Measurements from ENCODE around the gene STIM1. TPM values are rescaled to one million over a fixed set of nuclear protein-coding genes. Genes with fewer than 3 reads are reported as not detected.

Gene STIM1
- total RNA-seq, 1 experiment from 2014 or later: 93.6 TPM

DNA sequence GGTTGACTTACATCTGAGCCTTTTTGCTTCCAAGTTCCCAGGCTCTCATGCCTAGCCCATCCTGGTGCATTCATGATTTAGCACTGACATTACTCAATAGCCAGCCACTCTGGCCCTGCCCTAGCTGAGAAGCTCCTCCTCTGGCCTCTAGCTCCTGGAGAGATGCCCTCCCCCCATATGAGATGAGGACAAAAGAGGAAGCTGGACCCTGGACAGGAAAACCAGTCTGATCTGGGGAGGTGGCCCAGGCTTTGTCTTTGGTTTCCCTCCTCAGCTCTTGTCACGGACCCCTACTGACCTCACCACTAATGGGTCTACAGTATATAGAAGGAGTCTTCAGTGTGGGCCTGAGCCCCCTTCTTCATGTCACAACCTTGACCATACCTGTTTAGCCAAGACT, 17.7 kb upstream of the STIM1 start:
- intact Hi-C loops (cut with micrococcal nuclease; ENCODE audit: unreplicated experiment): no loop called here
- BruUV-seq (replicated peaks): no TSS peak
- ATAC-seq (no peak), DNase-seq (ENCODE audit: low read depth, low spot score) (no peak)
- Histone ChIP-seq H3K4me1 (ENCODE audit: control insufficient read depth, insufficient read depth, low read length) (peaks cover 43% of the 10 kb centered on the region), H3K9me3 (ENCODE audit: control insufficient read depth, insufficient read depth, low read depth, low read length) (no peaks in the 10 kb centered on the region), H3K36me3 (ENCODE audit: control insufficient read depth, insufficient read depth, low read length) (0 out of 2 replicates have a peak, but pooled peaks cover 2% of the 10 kb centered on the region), H3K27me3 (ENCODE audit: control insufficient read depth, insufficient read depth, low read length) (no peaks in the 10 kb centered on the region), H3K4me3 (ENCODE audit: low read depth in 2 of 2, low read length in 2 of 2) (no peak overlapping the region), H3K27ac (ENCODE audit: low read length) (no peak overlapping the region)
- ChIA-PET CTCF (interaction anchor here (0.6 kb wide), 1 partner anchor 103 kb away, joined by 3 read pairs; no protein-coding TSS in a partner anchor), POLR2A (no interaction called here)
- in situ Hi-C loops (cut with HindIII; ENCODE audit: low pct_unique_long_range_greater_than_20kb, low sequenced_read_pairs): no loop called here
- TF ChIP-seq POLR2AphosphoS5 (IDR thresholded peaks at IDR 0.05; ENCODE audit: low read depth, low read length) (no peak), TCF7L2 (IDR thresholded peaks at IDR 0.05; ENCODE audit: low read depth, low read length) (no peak), SIN3A (IDR thresholded peaks at IDR 0.05; ENCODE audit: borderline replicate concordance, insufficient read depth, low read depth, low read length) (no peak)
- TF ChIP-seq, protein P1, sequence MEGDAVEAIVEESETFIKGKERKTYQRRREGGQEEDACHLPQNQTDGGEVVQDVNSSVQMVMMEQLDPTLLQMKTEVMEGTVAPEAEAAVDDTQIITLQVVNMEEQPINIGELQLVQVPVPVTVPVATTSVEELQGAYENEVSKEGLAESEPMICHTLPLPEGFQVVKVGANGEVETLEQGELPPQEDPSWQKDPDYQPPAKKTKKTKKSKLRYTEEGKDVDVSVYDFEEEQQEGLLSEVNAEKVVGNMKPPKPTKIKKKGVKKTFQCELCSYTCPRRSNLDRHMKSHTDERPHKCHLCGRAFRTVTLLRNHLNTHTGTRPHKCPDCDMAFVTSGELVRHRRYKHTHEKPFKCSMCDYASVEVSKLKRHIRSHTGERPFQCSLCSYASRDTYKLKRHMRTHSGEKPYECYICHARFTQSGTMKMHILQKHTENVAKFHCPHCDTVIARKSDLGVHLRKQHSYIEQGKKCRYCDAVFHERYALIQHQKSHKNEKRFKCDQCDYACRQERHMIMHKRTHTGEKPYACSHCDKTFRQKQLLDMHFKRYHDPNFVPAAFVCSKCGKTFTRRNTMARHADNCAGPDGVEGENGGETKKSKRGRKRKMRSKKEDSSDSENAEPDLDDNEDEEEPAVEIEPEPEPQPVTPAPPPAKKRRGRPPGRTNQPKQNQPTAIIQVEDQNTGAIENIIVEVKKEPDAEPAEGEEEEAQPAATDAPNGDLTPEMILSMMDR (IDR thresholded peaks at IDR 0.05): no peak
- TF ChIP-seq, protein P2, sequence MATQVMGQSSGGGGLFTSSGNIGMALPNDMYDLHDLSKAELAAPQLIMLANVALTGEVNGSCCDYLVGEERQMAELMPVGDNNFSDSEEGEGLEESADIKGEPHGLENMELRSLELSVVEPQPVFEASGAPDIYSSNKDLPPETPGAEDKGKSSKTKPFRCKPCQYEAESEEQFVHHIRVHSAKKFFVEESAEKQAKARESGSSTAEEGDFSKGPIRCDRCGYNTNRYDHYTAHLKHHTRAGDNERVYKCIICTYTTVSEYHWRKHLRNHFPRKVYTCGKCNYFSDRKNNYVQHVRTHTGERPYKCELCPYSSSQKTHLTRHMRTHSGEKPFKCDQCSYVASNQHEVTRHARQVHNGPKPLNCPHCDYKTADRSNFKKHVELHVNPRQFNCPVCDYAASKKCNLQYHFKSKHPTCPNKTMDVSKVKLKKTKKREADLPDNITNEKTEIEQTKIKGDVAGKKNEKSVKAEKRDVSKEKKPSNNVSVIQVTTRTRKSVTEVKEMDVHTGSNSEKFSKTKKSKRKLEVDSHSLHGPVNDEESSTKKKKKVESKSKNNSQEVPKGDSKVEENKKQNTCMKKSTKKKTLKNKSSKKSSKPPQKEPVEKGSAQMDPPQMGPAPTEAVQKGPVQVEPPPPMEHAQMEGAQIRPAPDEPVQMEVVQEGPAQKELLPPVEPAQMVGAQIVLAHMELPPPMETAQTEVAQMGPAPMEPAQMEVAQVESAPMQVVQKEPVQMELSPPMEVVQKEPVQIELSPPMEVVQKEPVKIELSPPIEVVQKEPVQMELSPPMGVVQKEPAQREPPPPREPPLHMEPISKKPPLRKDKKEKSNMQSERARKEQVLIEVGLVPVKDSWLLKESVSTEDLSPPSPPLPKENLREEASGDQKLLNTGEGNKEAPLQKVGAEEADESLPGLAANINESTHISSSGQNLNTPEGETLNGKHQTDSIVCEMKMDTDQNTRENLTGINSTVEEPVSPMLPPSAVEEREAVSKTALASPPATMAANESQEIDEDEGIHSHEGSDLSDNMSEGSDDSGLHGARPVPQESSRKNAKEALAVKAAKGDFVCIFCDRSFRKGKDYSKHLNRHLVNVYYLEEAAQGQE (IDR thresholded peaks at IDR 0.05; ENCODE audit: insufficient read depth in 1 of 2, low read depth in 2 of 2, low read length in 1 of 2): no peak

DNA sequence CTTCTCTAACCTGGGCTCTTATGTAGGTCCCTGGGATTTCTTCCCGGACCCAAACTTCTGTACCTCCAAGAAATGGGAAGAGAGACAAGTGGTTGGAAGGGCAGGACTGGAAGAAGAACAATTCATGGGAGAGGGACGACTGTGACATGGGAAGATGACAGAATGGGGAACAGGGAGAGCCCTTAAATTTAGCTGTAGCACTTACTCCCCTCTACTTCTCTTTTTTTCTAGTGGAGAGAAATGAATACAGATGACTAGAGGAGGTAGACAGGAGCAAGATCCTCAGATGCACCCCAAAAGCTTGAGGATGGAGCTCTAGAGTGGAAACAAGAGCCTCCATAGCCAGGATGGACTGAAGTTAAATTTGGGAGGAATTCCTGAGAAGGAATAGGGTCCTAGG, 17.0 kb upstream of the STIM1 start:
- no peak for DNase-seq (ENCODE audit: low read depth, low spot score)
- Histone ChIP-seq H3K27me3 (ENCODE audit: control insufficient read depth, insufficient read depth, low read length) (no peaks in the 10 kb centered on the region), H3K36me3 (ENCODE audit: control insufficient read depth, insufficient read depth, low read length) (0 out of 2 replicates have a peak, but pooled peaks cover 2% of the 10 kb centered on the region), H3K9me3 (ENCODE audit: control insufficient read depth, insufficient read depth, low read depth, low read length) (no peaks in the 10 kb centered on the region), H3K27ac (ENCODE audit: low read length) (peak overlapping the region; percentile 5; the same call in 1 of the 2 replicates), H3K4me1 (ENCODE audit: control insufficient read depth, insufficient read depth, low read length) (peaks cover 43% of the 10 kb centered on the region), H3K4me3 (ENCODE audit: low read depth in 2 of 2, low read length in 2 of 2) (no peak overlapping the region)
- no TSS peak for BruUV-seq (replicated peaks)
- in situ Hi-C loops (cut with HindIII; ENCODE audit: low pct_unique_long_range_greater_than_20kb, low sequenced_read_pairs) (no loop called here), intact Hi-C loops (cut with micrococcal nuclease; ENCODE audit: unreplicated experiment) (no loop called here)
- CTCF ChIA-PET: no interaction called here
- no peak for TF ChIP-seq TCF7L2 (IDR thresholded peaks at IDR 0.05; ENCODE audit: low read depth, low read length)
- TF ChIP-seq, protein P1 (IDR thresholded peaks at IDR 0.05): no peak
- TF ChIP-seq, protein P2 (IDR thresholded peaks at IDR 0.05; ENCODE audit: insufficient read depth in 1 of 2, low read depth in 2 of 2, low read length in 1 of 2): no peak
- no peak for TF ChIP-seq POLR2AphosphoS5 (IDR thresholded peaks at IDR 0.05; ENCODE audit: low read depth, low read length)
- no peak for TF ChIP-seq SIN3A (IDR thresholded peaks at IDR 0.05; ENCODE audit: borderline replicate concordance, insufficient read depth, low read depth, low read length)
- no peak for ATAC-seq
- POLR2A ChIA-PET: interaction anchor here (0.6 kb wide), 2 partner anchors 16 to 41 kb away, joined by 3 to 4 read pairs; no protein-coding TSS in a partner anchor

All from Panc1 (cell line).